Measurements from ENCODE around the gene GGT7. TPM values are rescaled to one million over a fixed set of nuclear protein-coding genes. Genes with fewer than 3 reads are reported as not detected.

The GGT7 gene
- total and polyA plus RNA-seq, 4 donors, result 3.7 to 8.1 (median 6.0) TPM

DNA sequence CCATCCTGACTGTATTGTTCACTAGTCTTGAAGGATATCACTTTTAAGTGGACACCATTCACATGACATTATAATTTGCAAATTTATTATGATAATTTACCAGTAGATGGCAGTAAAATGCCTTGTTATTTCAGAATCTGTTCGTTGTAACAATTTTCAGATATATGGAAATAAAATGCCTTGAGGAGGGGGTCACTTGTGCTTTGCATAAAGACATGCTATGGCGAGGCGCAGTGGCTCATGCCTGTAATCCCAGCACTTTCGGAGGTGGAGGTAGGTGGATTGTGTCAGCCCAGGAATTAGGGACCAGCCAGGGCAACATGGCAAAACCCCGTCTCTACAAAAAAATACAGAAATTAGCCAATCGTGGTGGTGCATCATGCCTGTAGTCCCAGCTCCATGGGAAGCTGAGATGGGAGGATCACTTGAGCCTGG is 38.2 kb downstream of the GGT7 start:
- Histone ChIP-seq H3K36me3 (ENCODE audit: control insufficient read depth in 4 of 4, insufficient read depth in 3 of 4, low read depth in 1 of 4, low read length in 3 of 4) (no peaks in the 10 kb centered on the region), H3K9ac (ENCODE audit: low read depth in 1 of 2, low read length in 2 of 2) (no peak overlapping the region), H3K9me3 (ENCODE audit: control insufficient read depth in 4 of 4, low read length in 3 of 4) (no peaks in the 10 kb centered on the region), H3K4me1 (ENCODE audit: control insufficient read depth in 4 of 4, insufficient read depth in 4 of 4, low read length in 3 of 4) (no peaks in the 10 kb centered on the region), H3K4me3 (ENCODE audit: low read depth in 1 of 3, low read length in 3 of 3) (no peak overlapping the region), H3K27ac (ENCODE audit: low read depth in 1 of 2, low read length in 2 of 2) (no peak overlapping the region), H3K27me3 (ENCODE audit: control insufficient read depth in 4 of 4, insufficient read depth in 4 of 4, low read length in 3 of 4) (no peaks in the 10 kb centered on the region)
- no peak for DNase-seq (ENCODE audit: low spot score)
- TF ChIP-seq, protein P1, sequence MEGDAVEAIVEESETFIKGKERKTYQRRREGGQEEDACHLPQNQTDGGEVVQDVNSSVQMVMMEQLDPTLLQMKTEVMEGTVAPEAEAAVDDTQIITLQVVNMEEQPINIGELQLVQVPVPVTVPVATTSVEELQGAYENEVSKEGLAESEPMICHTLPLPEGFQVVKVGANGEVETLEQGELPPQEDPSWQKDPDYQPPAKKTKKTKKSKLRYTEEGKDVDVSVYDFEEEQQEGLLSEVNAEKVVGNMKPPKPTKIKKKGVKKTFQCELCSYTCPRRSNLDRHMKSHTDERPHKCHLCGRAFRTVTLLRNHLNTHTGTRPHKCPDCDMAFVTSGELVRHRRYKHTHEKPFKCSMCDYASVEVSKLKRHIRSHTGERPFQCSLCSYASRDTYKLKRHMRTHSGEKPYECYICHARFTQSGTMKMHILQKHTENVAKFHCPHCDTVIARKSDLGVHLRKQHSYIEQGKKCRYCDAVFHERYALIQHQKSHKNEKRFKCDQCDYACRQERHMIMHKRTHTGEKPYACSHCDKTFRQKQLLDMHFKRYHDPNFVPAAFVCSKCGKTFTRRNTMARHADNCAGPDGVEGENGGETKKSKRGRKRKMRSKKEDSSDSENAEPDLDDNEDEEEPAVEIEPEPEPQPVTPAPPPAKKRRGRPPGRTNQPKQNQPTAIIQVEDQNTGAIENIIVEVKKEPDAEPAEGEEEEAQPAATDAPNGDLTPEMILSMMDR (IDR thresholded peaks at IDR 0.05; ENCODE audit: low read depth, low read length, missing input control), result peak; percentile 32
- no peak for TF ChIP-seq FOXA1 (IDR thresholded peaks at IDR 0.05)
- TF ChIP-seq RAD21 (IDR thresholded peaks at IDR 0.05), result peak; percentile 74 to 80
- WGBS, result 36% methylated on average over 6 of the region's 6 CpGs

DNA sequence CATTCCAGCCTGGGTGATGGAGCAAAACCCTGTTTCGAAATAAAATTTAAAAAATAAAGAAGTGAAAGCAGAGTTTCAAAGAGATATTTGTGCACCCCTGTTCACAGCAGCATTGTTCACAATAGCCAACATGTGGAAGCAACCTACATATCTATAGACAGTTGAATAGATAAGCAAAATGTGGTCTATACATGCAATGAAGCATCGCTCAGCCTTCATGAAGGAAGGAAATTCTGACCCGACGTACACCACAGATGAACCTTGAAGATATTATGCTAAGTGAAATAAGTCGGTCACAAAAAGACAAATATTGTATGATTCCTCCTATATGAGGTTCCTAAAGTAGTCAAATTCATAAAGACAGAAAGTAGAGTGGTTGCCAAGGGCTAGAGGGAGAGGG is 40.7 kb downstream of the GGT7 start:
- H3K9ac ChIP-seq (ENCODE audit: low read depth in 1 of 2, low read length in 2 of 2), result no peak overlapping the region
- H3K36me3 ChIP-seq (ENCODE audit: control insufficient read depth in 4 of 4, insufficient read depth in 3 of 4, low read depth in 1 of 4, low read length in 3 of 4), result no peaks in the 10 kb centered on the region
- TF ChIP-seq, protein P1 (IDR thresholded peaks at IDR 0.05; ENCODE audit: low read depth, low read length, missing input control), result no peak
- TF ChIP-seq SP1 (IDR thresholded peaks at IDR 0.05), result no peak
- TF ChIP-seq RAD21 (IDR thresholded peaks at IDR 0.05), result no peak
- TF ChIP-seq FOXA2 (IDR thresholded peaks at IDR 0.05), result no peak
- no peak for TF ChIP-seq HNF4G (IDR thresholded peaks at IDR 0.05)
- no peak for TF ChIP-seq NR2F2 (IDR thresholded peaks at IDR 0.05)
- TF ChIP-seq, protein P2, sequence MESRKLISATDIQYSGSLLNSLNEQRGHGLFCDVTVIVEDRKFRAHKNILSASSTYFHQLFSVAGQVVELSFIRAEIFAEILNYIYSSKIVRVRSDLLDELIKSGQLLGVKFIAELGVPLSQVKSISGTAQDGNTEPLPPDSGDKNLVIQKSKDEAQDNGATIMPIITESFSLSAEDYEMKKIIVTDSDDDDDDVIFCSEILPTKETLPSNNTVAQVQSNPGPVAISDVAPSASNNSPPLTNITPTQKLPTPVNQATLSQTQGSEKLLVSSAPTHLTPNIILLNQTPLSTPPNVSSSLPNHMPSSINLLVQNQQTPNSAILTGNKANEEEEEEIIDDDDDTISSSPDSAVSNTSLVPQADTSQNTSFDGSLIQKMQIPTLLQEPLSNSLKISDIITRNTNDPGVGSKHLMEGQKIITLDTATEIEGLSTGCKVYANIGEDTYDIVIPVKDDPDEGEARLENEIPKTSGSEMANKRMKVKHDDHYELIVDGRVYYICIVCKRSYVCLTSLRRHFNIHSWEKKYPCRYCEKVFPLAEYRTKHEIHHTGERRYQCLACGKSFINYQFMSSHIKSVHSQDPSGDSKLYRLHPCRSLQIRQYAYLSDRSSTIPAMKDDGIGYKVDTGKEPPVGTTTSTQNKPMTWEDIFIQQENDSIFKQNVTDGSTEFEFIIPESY (IDR thresholded peaks at IDR 0.05), result no peak
- no peak for TF ChIP-seq FOXA1 (IDR thresholded peaks at IDR 0.05)
- no peak for TF ChIP-seq JUND (IDR thresholded peaks at IDR 0.05)
- TF ChIP-seq, protein P3, sequence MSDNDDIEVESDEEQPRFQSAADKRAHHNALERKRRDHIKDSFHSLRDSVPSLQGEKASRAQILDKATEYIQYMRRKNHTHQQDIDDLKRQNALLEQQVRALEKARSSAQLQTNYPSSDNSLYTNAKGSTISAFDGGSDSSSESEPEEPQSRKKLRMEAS (IDR thresholded peaks at IDR 0.05), result no peak
- TF ChIP-seq, protein P4, sequence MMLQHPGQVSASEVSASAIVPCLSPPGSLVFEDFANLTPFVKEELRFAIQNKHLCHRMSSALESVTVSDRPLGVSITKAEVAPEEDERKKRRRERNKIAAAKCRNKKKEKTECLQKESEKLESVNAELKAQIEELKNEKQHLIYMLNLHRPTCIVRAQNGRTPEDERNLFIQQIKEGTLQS (IDR thresholded peaks at IDR 0.05), result no peak
- no peak for DNase-seq (ENCODE audit: low spot score)
- no peak overlapping the region for H3K4me3 ChIP-seq (ENCODE audit: low read depth in 1 of 3, low read length in 3 of 3)
- no peak overlapping the region for H3K27ac ChIP-seq (ENCODE audit: low read depth in 1 of 2, low read length in 2 of 2)
- no peaks in the 10 kb centered on the region for H3K27me3 ChIP-seq (ENCODE audit: control insufficient read depth in 4 of 4, insufficient read depth in 4 of 4, low read length in 3 of 4)
- H3K4me1 ChIP-seq (ENCODE audit: control insufficient read depth in 4 of 4, insufficient read depth in 4 of 4, low read length in 3 of 4), result no peaks in the 10 kb centered on the region
- 71% methylated on average over 5 of the region's 5 CpGs for WGBS
- no peaks in the 10 kb centered on the region for H3K9me3 ChIP-seq (ENCODE audit: control insufficient read depth in 4 of 4, low read length in 3 of 4)

DNA sequence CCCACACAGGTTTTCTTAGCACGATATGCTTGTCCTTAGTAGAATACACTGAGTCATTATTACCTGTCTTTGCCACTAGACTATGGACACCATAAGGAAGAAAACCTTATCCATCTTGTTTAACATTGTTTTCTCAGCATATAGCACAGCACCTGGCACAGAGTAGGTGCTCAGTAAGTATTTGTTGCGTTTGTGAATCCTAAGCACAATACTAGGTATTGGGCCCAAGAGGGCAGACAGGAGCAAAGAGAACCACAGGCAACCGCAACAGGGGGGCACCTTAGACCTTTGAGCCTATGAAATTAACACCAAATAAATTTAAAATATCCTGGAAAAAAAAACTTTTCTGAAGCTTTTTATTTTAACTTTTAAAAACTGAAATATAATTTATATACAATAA is 43.5 kb downstream of the GGT7 start:
- no peak for DNase-seq (ENCODE audit: low spot score)
- H3K27ac ChIP-seq (ENCODE audit: low read depth in 1 of 2, low read length in 2 of 2), result no peak overlapping the region
- TF ChIP-seq TAF1 (conservative IDR thresholded peaks at IDR 0.05) (no peak), JUND (IDR thresholded peaks at IDR 0.05) (no peak), NR2F2 (IDR thresholded peaks at IDR 0.05) (no peak), GABPA (IDR thresholded peaks at IDR 0.05 in 1 of 2, conservative IDR thresholded peaks at IDR 0.05 in 1 of 2) (no peak)
- TF ChIP-seq, protein P4 (IDR thresholded peaks at IDR 0.05), result no peak
- TF ChIP-seq, protein P5, sequence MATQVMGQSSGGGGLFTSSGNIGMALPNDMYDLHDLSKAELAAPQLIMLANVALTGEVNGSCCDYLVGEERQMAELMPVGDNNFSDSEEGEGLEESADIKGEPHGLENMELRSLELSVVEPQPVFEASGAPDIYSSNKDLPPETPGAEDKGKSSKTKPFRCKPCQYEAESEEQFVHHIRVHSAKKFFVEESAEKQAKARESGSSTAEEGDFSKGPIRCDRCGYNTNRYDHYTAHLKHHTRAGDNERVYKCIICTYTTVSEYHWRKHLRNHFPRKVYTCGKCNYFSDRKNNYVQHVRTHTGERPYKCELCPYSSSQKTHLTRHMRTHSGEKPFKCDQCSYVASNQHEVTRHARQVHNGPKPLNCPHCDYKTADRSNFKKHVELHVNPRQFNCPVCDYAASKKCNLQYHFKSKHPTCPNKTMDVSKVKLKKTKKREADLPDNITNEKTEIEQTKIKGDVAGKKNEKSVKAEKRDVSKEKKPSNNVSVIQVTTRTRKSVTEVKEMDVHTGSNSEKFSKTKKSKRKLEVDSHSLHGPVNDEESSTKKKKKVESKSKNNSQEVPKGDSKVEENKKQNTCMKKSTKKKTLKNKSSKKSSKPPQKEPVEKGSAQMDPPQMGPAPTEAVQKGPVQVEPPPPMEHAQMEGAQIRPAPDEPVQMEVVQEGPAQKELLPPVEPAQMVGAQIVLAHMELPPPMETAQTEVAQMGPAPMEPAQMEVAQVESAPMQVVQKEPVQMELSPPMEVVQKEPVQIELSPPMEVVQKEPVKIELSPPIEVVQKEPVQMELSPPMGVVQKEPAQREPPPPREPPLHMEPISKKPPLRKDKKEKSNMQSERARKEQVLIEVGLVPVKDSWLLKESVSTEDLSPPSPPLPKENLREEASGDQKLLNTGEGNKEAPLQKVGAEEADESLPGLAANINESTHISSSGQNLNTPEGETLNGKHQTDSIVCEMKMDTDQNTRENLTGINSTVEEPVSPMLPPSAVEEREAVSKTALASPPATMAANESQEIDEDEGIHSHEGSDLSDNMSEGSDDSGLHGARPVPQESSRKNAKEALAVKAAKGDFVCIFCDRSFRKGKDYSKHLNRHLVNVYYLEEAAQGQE (IDR thresholded peaks at IDR 0.05), result no peak
- WGBS, result 84% methylated on average over 3 of the region's 3 CpGs
- H3K27me3 ChIP-seq (ENCODE audit: control insufficient read depth in 4 of 4, insufficient read depth in 4 of 4, low read length in 3 of 4), result no peaks in the 10 kb centered on the region
- H3K36me3 ChIP-seq (ENCODE audit: control insufficient read depth in 4 of 4, insufficient read depth in 3 of 4, low read depth in 1 of 4, low read length in 3 of 4), result no peaks in the 10 kb centered on the region
- no peaks in the 10 kb centered on the region for H3K9me3 ChIP-seq (ENCODE audit: control insufficient read depth in 4 of 4, low read length in 3 of 4)
- H3K4me1 ChIP-seq (ENCODE audit: control insufficient read depth in 4 of 4, insufficient read depth in 4 of 4, low read length in 3 of 4), result peaks cover 0 to 12% (median 7%) of the 10 kb centered on the region in 4 donors
- H3K4me3 ChIP-seq (ENCODE audit: low read depth in 1 of 3, low read length in 3 of 3), result no peak overlapping the region
- no peak overlapping the region for H3K9ac ChIP-seq (ENCODE audit: low read depth in 1 of 2, low read length in 2 of 2)

Measured in liver (tissue), 9 donors.